ENCODE data around the gene CSKMT. TPM values are rescaled to one million over a fixed set of nuclear protein-coding genes. Genes with fewer than 3 reads are reported as not detected.

Gene CSKMT
- total and polyA plus RNA-seq, 2 experiments from 2014 or later: 11.0 to 14.1 TPM

- DNase-seq (ENCODE audit: low read depth in 1 of 2, low spot score in 1 of 2): no peak
- no peaks in the 10 kb centered on the region for H3K4me1 ChIP-seq (ENCODE audit: low read depth)
- no peaks in the 10 kb centered on the region for H3K9me3 ChIP-seq (ENCODE audit: low read depth)
- no peaks in the 10 kb centered on the region for H3K27me3 ChIP-seq
- no peak for TF ChIP-seq CTCF (IDR thresholded peaks at IDR 0.05; ENCODE audit: low read depth, low read length)
- peaks cover 93% of the 10 kb centered on the region for H3K36me3 ChIP-seq
- no peak overlapping the region for H3K27ac ChIP-seq
- H3K4me3 ChIP-seq: no peak overlapping the region
These were observed 51.7 kb downstream of the CSKMT start for GRCh38 chr11:62716816-62717215.

Other genes starting within 250 kb of the CSKMT start
- not detected in 2 replicates for gene SCGB1A1, start 246.3 kb upstream of the CSKMT start, total RNA-seq
- not detected in 2 replicates for gene SCGB1A1, start 246.3 kb upstream of the CSKMT start, polyA plus RNA-seq
- 50.1 and 77.1 TPM in 2 replicates for gene AHNAK, start 118.5 kb upstream of the CSKMT start, total RNA-seq
- gene AHNAK, start 118.5 kb upstream of the CSKMT start, polyA plus RNA-seq: 10.9 and 13.4 TPM in 2 replicates
- gene EEF1G, start 91.4 kb upstream of the CSKMT start, total RNA-seq: 1,990 and 2,091 TPM in 2 replicates
- gene EEF1G, start 91.4 kb upstream of the CSKMT start, polyA plus RNA-seq: 769 and 853 TPM in 2 replicates
- 14.9 and 29.1 TPM in 2 replicates for gene TUT1, start 73.8 kb upstream of the CSKMT start, total RNA-seq
- gene TUT1, start 73.8 kb upstream of the CSKMT start, polyA plus RNA-seq: 18.7 and 32.1 TPM in 2 replicates
- gene MTA2, start 63.4 kb upstream of the CSKMT start, total RNA-seq: 101 and 108 TPM in 2 replicates
- 22.9 and 31.9 TPM in 2 replicates for gene MTA2, start 63.4 kb upstream of the CSKMT start, polyA plus RNA-seq
- 21.1 and 42.8 TPM in 2 replicates for gene EML3, start 52.5 kb upstream of the CSKMT start, total RNA-seq
- gene EML3, start 52.5 kb upstream of the CSKMT start, polyA plus RNA-seq: 32.0 and 38.4 TPM in 2 replicates
- 3.3 and 3.5 TPM in 2 replicates for gene ROM1, start 52.1 kb upstream of the CSKMT start, total RNA-seq
- gene ROM1, start 52.1 kb upstream of the CSKMT start, polyA plus RNA-seq: 6.9 and 7.9 TPM in 2 replicates
- gene B3GAT3, start 43.3 kb upstream of the CSKMT start, total RNA-seq: 46.4 and 52.0 TPM in 2 replicates
- 53.0 and 64.9 TPM in 2 replicates for gene B3GAT3, start 43.3 kb upstream of the CSKMT start, polyA plus RNA-seq
- 110 TPM in 2 replicates for gene GANAB, start 18.7 kb upstream of the CSKMT start, total RNA-seq
- 143 and 151 TPM in 2 replicates for gene GANAB, start 18.7 kb upstream of the CSKMT start, polyA plus RNA-seq
- gene INTS5, start 12.0 kb upstream of the CSKMT start, total RNA-seq: 33.9 and 36.3 TPM in 2 replicates
- gene INTS5, start 12.0 kb upstream of the CSKMT start, polyA plus RNA-seq: 32.2 and 40.1 TPM in 2 replicates
- 136 and 141 TPM in 2 replicates for gene C11orf98, start 102 bp upstream of the CSKMT start, total RNA-seq
- gene C11orf98, start 102 bp upstream of the CSKMT start, polyA plus RNA-seq: 115 and 136 TPM in 2 replicates
- gene UQCC3, start 6.4 kb downstream of the CSKMT start, total RNA-seq: 13.0 and 18.8 TPM in 2 replicates
- gene UQCC3, start 6.4 kb downstream of the CSKMT start, polyA plus RNA-seq: 32.3 and 33.5 TPM in 2 replicates
- gene LBHD1, start 7.0 kb downstream of the CSKMT start, total RNA-seq: 11.1 and 11.6 TPM in 2 replicates
- gene LBHD1, start 7.0 kb downstream of the CSKMT start, polyA plus RNA-seq: 10.1 and 11.7 TPM in 2 replicates
- gene UBXN1, start 13.8 kb downstream of the CSKMT start, total RNA-seq: 235 and 302 TPM in 2 replicates
- gene UBXN1, start 13.8 kb downstream of the CSKMT start, polyA plus RNA-seq: 109 and 111 TPM in 2 replicates
- 0.81 and 1.9 TPM in 2 replicates for gene LRRN4CL, start 24.2 kb downstream of the CSKMT start, total RNA-seq
- 0.24 TPM in 1 of 2 replicates, not detected in the other for gene LRRN4CL, start 24.2 kb downstream of the CSKMT start, polyA plus RNA-seq
- gene BSCL2, start 42.1 kb downstream of the CSKMT start, total RNA-seq: 70.3 and 73.8 TPM in 2 replicates
- gene BSCL2, start 42.1 kb downstream of the CSKMT start, polyA plus RNA-seq: 73.7 and 79.2 TPM in 2 replicates
- gene GNG3, start 42.4 kb downstream of the CSKMT start, total RNA-seq: 0.67 TPM in 1 of 2 replicates, not detected in the other
- gene GNG3, start 42.4 kb downstream of the CSKMT start, polyA plus RNA-seq: 2.6 and 3.0 TPM in 2 replicates
- 13.7 and 20.0 TPM in 2 replicates for gene HNRNPUL2, start 62.1 kb downstream of the CSKMT start, total RNA-seq
- 2.9 and 3.2 TPM in 2 replicates for gene HNRNPUL2, start 62.1 kb downstream of the CSKMT start, polyA plus RNA-seq
- 36.3 and 37.3 TPM in 2 replicates for gene TTC9C, start 63.2 kb downstream of the CSKMT start, total RNA-seq
- gene TTC9C, start 63.2 kb downstream of the CSKMT start, polyA plus RNA-seq: 39.0 and 45.1 TPM in 2 replicates
- 12.5 and 14.3 TPM in 2 replicates for gene ZBTB3, start 88.8 kb downstream of the CSKMT start, total RNA-seq
- 10.4 and 10.8 TPM in 2 replicates for gene ZBTB3, start 88.8 kb downstream of the CSKMT start, polyA plus RNA-seq
- 67.2 and 101 TPM in 2 replicates for gene POLR2G, start 96.3 kb downstream of the CSKMT start, total RNA-seq
- 195 and 219 TPM in 2 replicates for gene POLR2G, start 96.3 kb downstream of the CSKMT start, polyA plus RNA-seq
- gene TAF6L, start 106.1 kb downstream of the CSKMT start, total RNA-seq: 33.1 and 38.8 TPM in 2 replicates
- 46.3 and 56.3 TPM in 2 replicates for gene TAF6L, start 106.1 kb downstream of the CSKMT start, polyA plus RNA-seq
- 34.2 and 55.2 TPM in 2 replicates for gene TMEM179B, start 122.1 kb downstream of the CSKMT start, total RNA-seq
- 78.6 and 81.8 TPM in 2 replicates for gene TMEM179B, start 122.1 kb downstream of the CSKMT start, polyA plus RNA-seq
- 87.1 and 88.9 TPM in 2 replicates for gene TMEM223, start 126.7 kb downstream of the CSKMT start, total RNA-seq
- gene TMEM223, start 126.7 kb downstream of the CSKMT start, polyA plus RNA-seq: 92.4 and 102 TPM in 2 replicates
- gene NXF1, start 140.1 kb downstream of the CSKMT start, total RNA-seq: 52.8 and 60.7 TPM in 2 replicates
- gene NXF1, start 140.1 kb downstream of the CSKMT start, polyA plus RNA-seq: 96.7 and 127 TPM in 2 replicates
- gene STX5, start 166.7 kb downstream of the CSKMT start, total RNA-seq: 38.5 and 45.2 TPM in 2 replicates
- gene STX5, start 166.7 kb downstream of the CSKMT start, polyA plus RNA-seq: 49.4 and 53.6 TPM in 2 replicates
- gene TEX54, start 167.5 kb downstream of the CSKMT start, total RNA-seq: not detected in 2 replicates
- gene TEX54, start 167.5 kb downstream of the CSKMT start, polyA plus RNA-seq: 3.0 and 4.8 TPM in 2 replicates
- 47.4 and 63.3 TPM in 2 replicates for gene WDR74, start 174.3 kb downstream of the CSKMT start, total RNA-seq
- gene WDR74, start 174.3 kb downstream of the CSKMT start, polyA plus RNA-seq: 42.1 and 52.8 TPM in 2 replicates
- gene SLC3A2, start 215.6 kb downstream of the CSKMT start, total RNA-seq: 71.8 and 79.2 TPM in 2 replicates
- gene SLC3A2, start 215.6 kb downstream of the CSKMT start, polyA plus RNA-seq: 93.8 and 100 TPM in 2 replicates